Heart left ventricle (tissue), 16 donors: ENCODE data around the gene TRIM52. TPM values are rescaled to one million over a fixed set of nuclear protein-coding genes. Genes with fewer than 3 reads are reported as not detected.

Source experiments
- ATAC-seq, 4 donors: fragments of 200-7000 bp; cut with Tn5 transposase; one replicate each; pipeline ENCODE4 v1.9.1; 2020 to 2022; ENCODE audit warnings: moderate library complexity in 4 of 4, mild to moderate bottlenecking in 3 of 4, moderate number of reproducible peaks in 1 of 4
- DNase-seq, 5 donors: peaks; one replicate each; pipeline ENCODE4 v3.0.0-alpha.2; 2020
- H3K27ac ChIP-seq, 12 donors: fragments of 200-600 bp; sonication (generic) in 4 of 12; one replicate each; pipeline versions ENCODE4 v1.5.0 to v1.8.0; 2016 to 2022; ENCODE audit warnings: mild to moderate bottlenecking in 2 of 12
- H3K27me3 ChIP-seq, 9 donors: fragments of 200-600 bp; sonication (generic) in 2 of 9; one replicate each; pipeline versions ENCODE4 v1.5.1 to v1.8.0; 2016 to 2022; ENCODE audit warnings: mild to moderate bottlenecking in 3 of 9
- H3K36me3 ChIP-seq, 9 donors: fragments of 200-600 bp; sonication (generic) in 2 of 9; one replicate each; pipeline versions ENCODE4 v1.5.0 to v1.8.0; 2018 to 2022; ENCODE audit warnings: mild to moderate bottlenecking in 2 of 9
- H3K4me1 ChIP-seq, 12 donors: fragments of 200-600 bp; sonication (generic) in 4 of 12; one replicate each; pipeline versions ENCODE4 v1.5.0 to v1.8.0; 2016 to 2022; ENCODE audit warnings: mild to moderate bottlenecking in 3 of 12
- H3K4me3 ChIP-seq, 12 donors: fragments of 200-600 bp; sonication (generic) in 4 of 12; one replicate each; pipeline versions ENCODE4 v1.5.0 to v1.8.0; 2017 to 2022; ENCODE audit warnings: mild to moderate bottlenecking in 9 of 12, moderate library complexity in 4 of 12
- H3K9me3 ChIP-seq, 12 donors: fragments of 200-600 bp; sonication (generic) in 4 of 12; one replicate each; pipeline versions ENCODE4 v1.5.0 to v1.8.0; 2016 to 2022; ENCODE audit warnings: mild to moderate bottlenecking in 1 of 12
- POLR2A ChIP-seq, 2 donors: fragments of 450-650 bp; IDR thresholded peaks; one replicate each; pipeline ENCODE4 v1.6.1; 2017; ENCODE audit warnings: antibody characterized with exemption in 2 of 2, mild to moderate bottlenecking in 2 of 2, moderate library complexity in 2 of 2
- WGBS, 4 donors: extraction: QIAGEN DNeasy Blood & Tissue Kit in 2 of 4; methylation state at CpG; one replicate each; pipeline versions ENCODE4 v1.1.5 to v1.1.7; 2013 to 2018; 5-methylcytosine and 5-hydroxymethylcytosine counted together
- intact Hi-C, 10 donors: fragments of 100-400 bp; cut with DNase I; formaldehyde crosslinking; loops; one replicate each; pipeline versions ENCODE4 v1.11.1 to v1.14.2; 2022
- polyA plus RNA-seq, 2 donors: library from polyadenylated mRNA; stranded (reverse); fragments of 200-250 nt; gene quantifications; one replicate each; pipeline ENCODE4 v1.2.3, GENCODE V29; 2013
- total RNA-seq, 9 donors: library from RNA; depleted of rRNA in 2 of 9; stranded (reverse); fragments of >200 nt in 2 of 9; fragmentation: NEBNext Ultra II Directional in 3 of 9; extraction: Animal tissue kit (Norgen Biotek cat#: 25700) in 3 of 9; gene quantifications; one replicate each; pipeline versions ENCODE4 v1.1.0 to v1.2.4, GENCODE V29; 2016 to 2023
- TF ChIP-seq, protein P1 (sequence below), 12 donors: fragments of 200-600 bp; sonication (generic) in 4 of 12; IDR thresholded peaks; one replicate each; pipeline versions ENCODE4 v1.5.0 to v1.8.0; 2018 to 2022; ENCODE audit warnings: antibody characterized with exemption in 12 of 12, mild to moderate bottlenecking in 5 of 12
- donor health status: ischemic (EF 13 %, LVEDD 7.1; RV severe dilation, severe dysfunction).
- donor health status: healthy with polysubstance abuse.
- donor health status: DM: no; HTN: yes; CAD: no.
- donor health status: DM: no; HTN: no; CAD: no.
- donor health status: ischemic (EF 25% LVEDD 6.9; RV normal size, moderate dysfunction).
- donor health status: ischemic (EF 25% LVEDD 5.7; RV mildly dilated, moderate dysfunction).
- donor health status: healthy.
- donor health status: DM: yes; HTN: yes; CAD: no.
- donor health status: ischemic (EF 35%, LVEDD 5.7; RV mildly dilated, moderate dysfunction).
- donor health status: nonischemic (EF 11% LVEDD 7.7; RV severe dilation, severe dysfunction).
- donor health status: DM: yes; HTN: yes; CAD: no.
- donor health status: PGD.
- donor health status: ischemic (EF 29% LVEDD 5.4; RV normal size, mild dysfunction).
- donor health status: nonischemic (EF 23%, LVEDD 6.1; RV moderate dilation, normal function).

TRIM52 gene
- total and polyA plus RNA-seq, 11 donors = 5.6 to 12.8 (median 7.6) TPM

DNA sequence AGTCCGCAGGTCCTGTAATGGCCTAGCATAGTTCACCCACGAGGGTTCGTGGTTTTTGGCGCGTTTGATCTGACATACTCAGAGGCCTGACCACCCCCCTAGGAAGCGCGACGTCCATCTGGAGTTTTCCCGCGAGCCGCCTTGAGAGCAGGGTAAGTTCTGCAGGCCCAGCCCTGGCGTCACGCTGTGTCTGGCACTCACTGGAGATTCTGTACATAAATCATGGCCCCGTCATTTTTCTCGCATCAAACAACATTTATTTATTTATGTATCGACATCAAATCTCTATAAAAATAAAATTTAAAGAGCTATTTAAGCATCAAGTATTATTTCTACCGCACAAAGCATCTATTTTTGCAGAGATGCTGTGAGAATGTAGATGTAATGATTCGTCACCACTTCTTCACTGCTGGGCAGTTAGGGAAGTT, 38.3 kb downstream of the TRIM52 start:
- intact Hi-C loops = loop anchor here in 9 of 10 donors (1.0 to 5.0 kb wide), 11 partner anchors 15 to 40 kb away; partner anchors contain the start of genes RACK1 (in 3 of the 9) and TRIM52 (in 3 of the 9)
- WGBS, 4 donors = 0 to 1% (median 0%) methylated on average over 18 of the region's 18 CpGs
- TF ChIP-seq, protein P1, sequence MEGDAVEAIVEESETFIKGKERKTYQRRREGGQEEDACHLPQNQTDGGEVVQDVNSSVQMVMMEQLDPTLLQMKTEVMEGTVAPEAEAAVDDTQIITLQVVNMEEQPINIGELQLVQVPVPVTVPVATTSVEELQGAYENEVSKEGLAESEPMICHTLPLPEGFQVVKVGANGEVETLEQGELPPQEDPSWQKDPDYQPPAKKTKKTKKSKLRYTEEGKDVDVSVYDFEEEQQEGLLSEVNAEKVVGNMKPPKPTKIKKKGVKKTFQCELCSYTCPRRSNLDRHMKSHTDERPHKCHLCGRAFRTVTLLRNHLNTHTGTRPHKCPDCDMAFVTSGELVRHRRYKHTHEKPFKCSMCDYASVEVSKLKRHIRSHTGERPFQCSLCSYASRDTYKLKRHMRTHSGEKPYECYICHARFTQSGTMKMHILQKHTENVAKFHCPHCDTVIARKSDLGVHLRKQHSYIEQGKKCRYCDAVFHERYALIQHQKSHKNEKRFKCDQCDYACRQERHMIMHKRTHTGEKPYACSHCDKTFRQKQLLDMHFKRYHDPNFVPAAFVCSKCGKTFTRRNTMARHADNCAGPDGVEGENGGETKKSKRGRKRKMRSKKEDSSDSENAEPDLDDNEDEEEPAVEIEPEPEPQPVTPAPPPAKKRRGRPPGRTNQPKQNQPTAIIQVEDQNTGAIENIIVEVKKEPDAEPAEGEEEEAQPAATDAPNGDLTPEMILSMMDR (IDR thresholded peaks at IDR 0.05) = no peak
- no peak for TF ChIP-seq POLR2A (IDR thresholded peaks at IDR 0.05)
- H3K4me3 ChIP-seq = peak overlapping the region; percentile 30 to 96 (median 83)
- H3K36me3 ChIP-seq = peaks cover 0 to 13% (median 9%) of the 10 kb centered on the region in 9 donors
- ATAC-seq (peak in 3 of 4 donors; percentile 7 to 11 (median 9)), DNase-seq (peak in 1 of 5 donors; percentile 78)
- H3K4me1 ChIP-seq = peaks cover 0 to 53% (median 18%) of the 10 kb centered on the region in 12 donors
- H3K9me3 ChIP-seq = no peaks in the 10 kb centered on the region
- H3K27ac ChIP-seq = peak overlapping the region; percentile 92 to 100 (median 97)
- H3K27me3 ChIP-seq = no peaks in the 10 kb centered on the region

DNA sequence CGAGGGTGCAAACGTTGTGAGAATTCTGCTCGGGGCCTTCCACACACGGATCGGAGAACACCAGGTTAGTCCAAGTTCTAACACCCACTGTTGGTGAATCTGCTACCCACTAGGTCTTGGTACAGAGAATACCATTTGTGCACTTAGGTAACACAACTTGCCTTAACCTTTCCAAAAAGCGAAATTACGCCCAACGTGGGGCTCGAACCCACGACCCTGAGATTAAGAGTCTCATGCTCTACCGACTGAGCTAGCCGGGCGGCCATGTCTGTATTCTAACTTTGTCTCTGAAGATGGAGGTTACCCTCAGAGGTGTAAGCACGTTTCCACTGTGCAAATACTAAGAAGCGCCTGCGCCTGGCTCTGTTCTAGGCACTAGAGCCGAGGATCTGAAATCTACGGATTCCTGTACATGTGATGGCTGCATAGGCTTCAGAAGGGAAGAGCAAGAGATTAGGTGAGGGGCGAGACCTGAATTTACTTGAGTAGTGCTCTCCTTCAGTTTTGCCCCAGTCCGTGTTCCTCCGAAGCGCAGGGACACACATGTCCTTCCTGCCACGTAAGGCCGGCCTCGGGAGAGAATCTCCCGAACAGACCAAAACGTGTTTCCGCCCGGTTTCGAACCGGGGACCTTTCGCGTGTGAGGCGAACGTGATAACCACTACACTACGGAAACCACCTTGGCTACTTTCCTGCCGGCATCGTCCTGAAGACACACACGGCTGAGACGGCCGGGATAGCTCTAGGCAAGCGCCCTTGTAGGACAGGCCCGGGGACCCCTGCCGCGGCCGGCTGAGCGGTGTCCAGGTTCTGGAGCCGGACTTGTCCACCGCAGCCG, 38.9 kb downstream of the TRIM52 start:
- intact Hi-C loops = loop anchor here in 8 of 10 donors (1.0 to 5.0 kb wide), 8 partner anchors 15 to 40 kb away; partner anchors contain the start of gene TRIM52 (in 2 of the 8)
- WGBS, 4 donors = 3 to 7% (median 5%) methylated on average over 42 to 50 of the region's 50 CpGs
- H3K27ac ChIP-seq = peak overlapping the region; percentile 92 to 100 (median 97)
- H3K27me3 ChIP-seq = no peaks in the 10 kb centered on the region
- peaks cover 0 to 59% (median 18%) of the 10 kb centered on the region in 12 donors for H3K4me1 ChIP-seq
- TF ChIP-seq, protein P1 (IDR thresholded peaks at IDR 0.05) = no peak
- TF ChIP-seq POLR2A (IDR thresholded peaks at IDR 0.05) = no peak
- peaks cover 0 to 9% (median 3%) of the 10 kb centered on the region in 9 donors for H3K36me3 ChIP-seq
- ATAC-seq (peak; percentile 57 to 70 (median 68)), DNase-seq (peak; percentile 89 to 94 (median 92))
- peak overlapping the region; percentile 30 to 96 (median 83) for H3K4me3 ChIP-seq
- H3K9me3 ChIP-seq = no peaks in the 10 kb centered on the region

DNA sequence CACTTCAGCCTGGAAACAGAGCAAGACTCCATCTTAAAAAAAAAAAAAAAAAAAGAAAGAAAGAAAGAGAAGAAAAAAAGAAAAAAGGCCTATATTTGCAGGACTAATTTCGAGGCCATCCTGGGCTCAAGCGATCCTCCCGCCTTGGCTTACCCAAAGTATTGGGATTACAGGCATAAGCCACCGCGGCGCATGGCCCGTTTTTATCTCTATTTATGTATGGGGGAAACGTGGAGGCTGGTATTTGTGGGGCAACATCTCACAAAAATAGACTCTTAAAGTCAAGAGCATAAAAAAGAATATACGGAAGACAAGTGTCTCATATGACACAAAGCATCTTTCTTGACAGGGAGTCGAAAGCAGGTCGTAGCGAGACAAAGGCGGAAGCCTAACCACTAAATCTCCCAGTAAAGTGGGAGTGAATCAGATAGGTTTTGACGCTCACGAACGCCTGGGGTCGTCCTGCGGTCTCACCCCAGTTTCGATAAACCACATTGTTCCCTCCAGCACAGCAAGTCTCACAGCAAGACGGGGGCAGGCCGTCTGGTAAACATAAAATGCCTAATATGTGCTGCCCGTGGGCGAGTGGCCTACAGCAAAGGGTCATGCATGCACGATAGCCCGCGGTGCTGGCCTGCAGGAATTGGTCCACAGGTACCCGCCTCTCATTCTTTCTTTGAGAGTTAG, 39.7 kb downstream of the TRIM52 start:
- H3K27ac ChIP-seq = peak overlapping the region in 9 of 12 donors; percentile 92 to 100 (median 97)
- peaks cover 0 to 2% (median 0%) of the 10 kb centered on the region in 9 donors for H3K36me3 ChIP-seq
- H3K4me3 ChIP-seq = peak overlapping the region in 6 of 12 donors; percentile 70 to 93 (median 82)
- H3K27me3 ChIP-seq = no peaks in the 10 kb centered on the region
- intact Hi-C loops = loop anchor here in 3 of 10 donors (5.0 kb wide), 2 partner anchors 34 to 41 kb away; partner anchors contain the start of gene TRIM52 (in 2 of the 3)
- ATAC-seq (no peak), DNase-seq (no peak)
- peaks cover 0 to 65% (median 25%) of the 10 kb centered on the region in 12 donors for H3K4me1 ChIP-seq
- no peak for TF ChIP-seq POLR2A (IDR thresholded peaks at IDR 0.05)
- TF ChIP-seq, protein P1 (IDR thresholded peaks at IDR 0.05) = no peak
- 58 to 74% (median 67%) methylated on average over 19 to 27 of the region's 27 CpGs for WGBS, 4 donors
- no peaks in the 10 kb centered on the region for H3K9me3 ChIP-seq
